Upper lobe of left lung (tissue), 4 donors: ENCODE measurements around the gene LPCAT1.

Source experiments
- EP300 ChIP-seq, 4 donors: sonication (generic); formaldehyde crosslinking; IDR thresholded peaks; one replicate each; pipeline ENCODE4 v1.5.1; 2017; ENCODE audit warnings: antibody characterized with exemption in 4 of 4, control low read depth in 2 of 4
- POLR2A ChIP-seq, 4 donors: fragments of 450-650 bp; IDR thresholded peaks; one replicate each; pipeline ENCODE4 v1.5.1; 2016 to 2017; ENCODE audit warnings: antibody characterized with exemption in 4 of 4, mild to moderate bottlenecking in 2 of 4
- POLR2AphosphoS5 ChIP-seq, 2 donors: sonication (generic); formaldehyde crosslinking; IDR thresholded peaks; one replicate each; pipeline ENCODE4 v1.5.1; 2017; ENCODE audit warnings: antibody characterized with exemption in 2 of 2
- TF ChIP-seq, protein P1 (sequence below), 6 experiments: fragments of 450-650 bp in 4 of 6; fragments of 200-600 bp in 2 of 6; sonication (generic) in 2 of 6; IDR thresholded peaks; one replicate each; pipeline ENCODE4 v1.5.1; 2016 to 2019; ENCODE audit warnings: antibody characterized with exemption in 6 of 6

DNA sequence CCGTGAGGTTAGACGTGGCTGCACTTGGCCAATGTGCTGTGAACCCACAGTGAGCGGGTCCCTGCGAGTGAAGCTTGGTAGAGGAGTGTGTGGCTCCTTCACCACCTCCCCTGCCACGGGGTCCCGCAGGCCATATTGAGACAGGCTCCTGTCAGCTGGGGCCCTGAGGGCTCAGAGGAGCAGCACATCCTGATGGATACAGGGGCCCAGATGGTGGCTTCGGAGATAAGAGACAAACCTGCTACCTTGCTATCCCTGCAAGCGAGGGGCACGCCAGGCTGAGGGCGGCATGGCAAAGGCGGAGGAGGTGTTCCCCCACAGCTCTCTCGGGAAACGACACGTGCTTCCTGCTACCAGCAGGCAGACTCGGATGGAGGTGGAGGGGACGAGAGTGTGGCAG, 111.6 kb downstream of the LPCAT1 start:
- TF ChIP-seq, protein P1, sequence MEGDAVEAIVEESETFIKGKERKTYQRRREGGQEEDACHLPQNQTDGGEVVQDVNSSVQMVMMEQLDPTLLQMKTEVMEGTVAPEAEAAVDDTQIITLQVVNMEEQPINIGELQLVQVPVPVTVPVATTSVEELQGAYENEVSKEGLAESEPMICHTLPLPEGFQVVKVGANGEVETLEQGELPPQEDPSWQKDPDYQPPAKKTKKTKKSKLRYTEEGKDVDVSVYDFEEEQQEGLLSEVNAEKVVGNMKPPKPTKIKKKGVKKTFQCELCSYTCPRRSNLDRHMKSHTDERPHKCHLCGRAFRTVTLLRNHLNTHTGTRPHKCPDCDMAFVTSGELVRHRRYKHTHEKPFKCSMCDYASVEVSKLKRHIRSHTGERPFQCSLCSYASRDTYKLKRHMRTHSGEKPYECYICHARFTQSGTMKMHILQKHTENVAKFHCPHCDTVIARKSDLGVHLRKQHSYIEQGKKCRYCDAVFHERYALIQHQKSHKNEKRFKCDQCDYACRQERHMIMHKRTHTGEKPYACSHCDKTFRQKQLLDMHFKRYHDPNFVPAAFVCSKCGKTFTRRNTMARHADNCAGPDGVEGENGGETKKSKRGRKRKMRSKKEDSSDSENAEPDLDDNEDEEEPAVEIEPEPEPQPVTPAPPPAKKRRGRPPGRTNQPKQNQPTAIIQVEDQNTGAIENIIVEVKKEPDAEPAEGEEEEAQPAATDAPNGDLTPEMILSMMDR (IDR thresholded peaks at IDR 0.05) = no peak
- TF ChIP-seq POLR2A (IDR thresholded peaks at IDR 0.05) = no peak
- no peak for TF ChIP-seq POLR2AphosphoS5 (IDR thresholded peaks at IDR 0.05)
- no peak for TF ChIP-seq EP300 (IDR thresholded peaks at IDR 0.05)
